A549 (cell line): ENCODE measurements around the gene RNF220. TPM values are rescaled to one million over a fixed set of nuclear protein-coding genes. Genes with fewer than 3 reads are reported as not detected.

ENCODE experiments used
- ATAC-seq, 2 experiments: fragments of 200-7000 bp in 1 of 2; fragments of >200 bp in 1 of 2; cut with Nextera tagmentation in 1 of 2; cut with Tn5 transposase in 1 of 2; 3 replicates each; pipeline versions ENCODE4 v1.8.0 to v1.9.1; 2018 to 2020; ENCODE audit warnings: mild to moderate bottlenecking in 1 of 2, moderate library complexity in 1 of 2
- CTCF ChIA-PET: fragments of 300-600 bp; sonication (Branson Sonifier 250); formaldehyde crosslinking; extraction: SDS; loops from one replicate; lab custom pipeline; 2021; ENCODE audit warnings: antibody characterized with exemption, inconsistent platforms; lab: Yijun Ruan, JAX
- POLR2A ChIA-PET: fragments of 350-600 bp; formaldehyde crosslinking; extraction: SDS; loops from one replicate; lab custom pipeline; 2021; ENCODE audit warnings: antibody characterized with exemption, inconsistent platforms; lab: Yijun Ruan, JAX
- DNase-seq, 2 experiments: peaks; one replicate each; pipeline versions ENCODE4 v3.0.0 to v3.0.0-alpha.2; 2011 to 2016; ENCODE audit warnings: low read depth in 1 of 2, low spot score in 1 of 2
- FAIRE-seq: peaks from 2 replicates; lab custom pipeline; 2011; peaks lifted over from hg19 to GRCh38; lab: Jason Lieb, UNC
- H3K27ac ChIP-seq, 2 experiments: fragments of >200 bp; sonication (Bioruptor Twin); formaldehyde crosslinking; 3 replicates each; pipeline ENCODE4 v1.5.1; 2016 to 2017
- H3K4me1 ChIP-seq: fragments of >200 bp; sonication (Bioruptor Twin); formaldehyde crosslinking; 3 replicates; pipeline ENCODE4 v1.6.1; 2016
- H3K4me2 ChIP-seq: fragments of >200 bp; sonication (Bioruptor Twin); formaldehyde crosslinking; 3 replicates; pipeline ENCODE4 v1.6.1; 2016
- H3K4me3 ChIP-seq: fragments of >200 bp; sonication (Bioruptor Twin); formaldehyde crosslinking; 3 replicates; pipeline ENCODE4 v1.5.1; 2016
- H3K9me3 ChIP-seq: fragments of >200 bp; sonication (Bioruptor Twin); formaldehyde crosslinking; 3 replicates; pipeline ENCODE4 v1.6.1; 2016
- CEBPB ChIP-seq, 2 experiments: fragments of >200 bp in 1 of 2; sonication (Bioruptor Twin) in 1 of 2; formaldehyde crosslinking in 1 of 2; IDR thresholded peaks; 2 replicates each; pipeline ENCODE4 v1.6.1; 2012 to 2016
- CHD2 ChIP-seq: fragments of 150-350 bp; IDR thresholded peaks from 2 replicates; pipeline ENCODE4 v1.6.1; 2014; ENCODE audit warnings: low read length; ENCODE audit not compliant: partially characterized antibody
- CHD4 ChIP-seq: fragments of 200-600 bp; sonication (generic); IDR thresholded peaks from 2 replicates; pipeline ENCODE4 v1.6.1; 2016; ENCODE audit warnings: antibody characterized with exemption, mild to moderate bottlenecking, borderline replicate concordance
- EHF ChIP-seq: fragments of 250-450 bp; sonication (Bioruptor Pico); IDR thresholded peaks from 2 replicates; pipeline ENCODE4 v1.5.0; 2020; ENCODE audit warnings: mild to moderate bottlenecking
- FOSL2 ChIP-seq, 2 experiments: fragments of 450-650 bp in 1 of 2; fragments of >200 bp in 1 of 2; sonication (Bioruptor Twin) in 1 of 2; formaldehyde crosslinking; IDR thresholded peaks; 2 replicates each; pipeline versions ENCODE4 v1.5.0 to v1.6.1; 2016 to 2020; ENCODE audit warnings: mild to moderate bottlenecking in 1 of 2, moderate library complexity in 1 of 2
- FOXS1 ChIP-seq: fragments of 250-450 bp; sonication (Bioruptor Pico); IDR thresholded peaks from 2 replicates; pipeline ENCODE4 v1.5.0; 2020; ENCODE audit warnings: mild to moderate bottlenecking, moderate library complexity
- HDAC2 ChIP-seq: fragments of 200-600 bp; sonication (generic); IDR thresholded peaks from 2 replicates; pipeline ENCODE4 v1.6.1; 2016
- HOXB5 ChIP-seq: fragments of 250-450 bp; sonication (Bioruptor Pico); IDR thresholded peaks from 2 replicates; pipeline ENCODE4 v1.5.0; 2020; ENCODE audit warnings: mild to moderate bottlenecking, moderate library complexity
- JUN ChIP-seq, 2 experiments: fragments of >200 bp; sonication (Bioruptor Twin); formaldehyde crosslinking; IDR thresholded peaks; 2 replicates in 1 of 2; 3 replicates in 1 of 2; pipeline ENCODE4 v1.6.1; 2016 to 2017
- KDM1A ChIP-seq: fragments of 200-600 bp; sonication (generic); IDR thresholded peaks from 2 replicates; pipeline ENCODE4 v1.6.1; 2016; ENCODE audit warnings: low read depth, mild to moderate bottlenecking
- MYC ChIP-seq: IDR thresholded peaks from 2 replicates; pipeline ENCODE4 v1.6.1; 2012; ENCODE audit warnings: mild to moderate bottlenecking, inconsistent platforms, low read length, improper control_type of control experiment, borderline replicate concordance
- NPAS2 ChIP-seq: fragments of 250-450 bp; sonication (Bioruptor Pico); IDR thresholded peaks from 2 replicates; pipeline ENCODE4 v1.8.0; 2022; ENCODE audit warnings: mild to moderate bottlenecking, moderate library complexity, borderline replicate concordance
- NR3C1 ChIP-seq: fragments of >200 bp; sonication (Bioruptor Twin); formaldehyde crosslinking; IDR thresholded peaks from 3 replicates; pipeline ENCODE4 v1.6.1; 2017
- POLR2A ChIP-seq: IDR thresholded peaks from 2 replicates; pipeline ENCODE4 v1.6.1; 2012; ENCODE audit warnings: mild to moderate bottlenecking, low read length
- POLR2AphosphoS2 ChIP-seq: conservative IDR thresholded peaks from 2 replicates; pipeline ENCODE4 v1.6.1; 2012; ENCODE audit warnings: low read length, improper control_type of control experiment, inconsistent platforms
- RAD21 ChIP-seq, 2 experiments: fragments of >200 bp in 1 of 2; sonication (Bioruptor Twin) in 1 of 2; formaldehyde crosslinking in 1 of 2; IDR thresholded peaks in 1 of 2; conservative IDR thresholded peaks in 1 of 2; 2 replicates in 1 of 2; 3 replicates in 1 of 2; pipeline ENCODE4 v1.6.1; 2012 to 2018; ENCODE audit warnings: inconsistent platforms in 1 of 2
- RARB ChIP-seq: fragments of 250-450 bp; sonication (Bioruptor Pico); IDR thresholded peaks from 2 replicates; pipeline ENCODE4 v1.8.0; 2021; ENCODE audit warnings: mild to moderate bottlenecking, moderate library complexity
- RCOR1 ChIP-seq: fragments of 150-350 bp; IDR thresholded peaks from 2 replicates; pipeline ENCODE4 v1.6.1; 2014; ENCODE audit warnings: antibody characterized with exemption, low read length, low read depth
- RNF2 ChIP-seq: fragments of 200-600 bp; sonication (generic); IDR thresholded peaks from 2 replicates; pipeline ENCODE4 v1.6.1; 2016; ENCODE audit warnings: low read depth, mild to moderate bottlenecking, antibody characterized with exemption, moderate library complexity, borderline replicate concordance
- TFCP2L1 ChIP-seq: fragments of 250-450 bp; sonication (Bioruptor Pico); IDR thresholded peaks from 2 replicates; pipeline ENCODE4 v1.5.0; 2021; ENCODE audit warnings: mild to moderate bottlenecking
- ZC3H11A ChIP-seq: fragments of 450-650 bp; IDR thresholded peaks from 2 replicates; pipeline ENCODE4 v1.6.1; 2014; ENCODE audit warnings: antibody characterized with exemption, mild to moderate bottlenecking
- ZFP36 ChIP-seq: fragments of 450-650 bp; IDR thresholded peaks from 2 replicates; pipeline ENCODE4 v1.6.1; 2014; ENCODE audit warnings: borderline replicate concordance; ENCODE audit not compliant: partially characterized antibody
- WGBS: methylation state at CpG from one replicate; pipeline ENCODE4 v1.1.6; 2017; ENCODE audit errors: missing lambda C conversion rate; 5-methylcytosine and 5-hydroxymethylcytosine counted together
- polyA plus RNA-seq, 4 experiments: library from polyadenylated mRNA; depleted of rRNA in 3 of 4; stranded (reverse); fragments of >200 nt; fragmentation: RNase III in 1 of 4; extraction: RNeasy Plus Mini Kit Qiagen cat#74134 plus additional on column Dnase treatment in 1 of 4; gene quantifications; 2 replicates in 3 of 4; 3 replicates in 1 of 4; pipeline ENCODE4 v1.2.3, GENCODE V29; 2011 to 2017
- TF ChIP-seq, protein P1 (sequence below): IDR thresholded peaks from 2 replicates; pipeline ENCODE4 v1.6.1; 2012; ENCODE audit warnings: low read depth, borderline replicate concordance
- TF ChIP-seq, protein P2 (sequence below): IDR thresholded peaks from 2 replicates; pipeline ENCODE4 v1.6.1; 2012

The RNF220 gene
- polyA plus RNA-seq, 2 of the 4 experiments (the other 2 are of a cell fraction), result 53.4 to 54.5 TPM

- ChIA-PET POLR2A (interaction anchor here (0.6 kb wide), 1 partner anchor 480 kb away, joined by 3 read pairs; no protein-coding TSS in a partner anchor), CTCF (no interaction called here)
- no peak for FAIRE-seq
- H3K4me2 ChIP-seq, result no peak overlapping the region
- no peak for ATAC-seq
- H3K4me3 ChIP-seq, result no peak overlapping the region
- H3K4me1 ChIP-seq, result no peaks in the 10 kb centered on the region
- TF ChIP-seq NR3C1 (no peak), EHF (CRISPR knock-in tag) (no peak), MYC (no peak), CHD4 (no peak), JUN (IDR thresholded peaks at IDR 0.05) (no peak), FOSL2 (IDR thresholded peaks at IDR 0.05) (no peak), FOSL2 (CRISPR knock-in tag; IDR thresholded peaks at IDR 0.05) (no peak), NPAS2 (CRISPR knock-in tag) (no peak), RAD21 (conservative IDR thresholded peaks at IDR 0.05 in 1 of 2, IDR thresholded peaks at IDR 0.05 in 1 of 2) (no peak), HDAC2 (no peak)
- TF ChIP-seq, protein P1, sequence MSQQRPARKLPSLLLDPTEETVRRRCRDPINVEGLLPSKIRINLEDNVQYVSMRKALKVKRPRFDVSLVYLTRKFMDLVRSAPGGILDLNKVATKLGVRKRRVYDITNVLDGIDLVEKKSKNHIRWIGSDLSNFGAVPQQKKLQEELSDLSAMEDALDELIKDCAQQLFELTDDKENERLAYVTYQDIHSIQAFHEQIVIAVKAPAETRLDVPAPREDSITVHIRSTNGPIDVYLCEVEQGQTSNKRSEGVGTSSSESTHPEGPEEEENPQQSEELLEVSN, result no peak
- no peaks in the 10 kb centered on the region for H3K9me3 ChIP-seq
- WGBS, result 90% methylated on average over 19 of the region's 20 CpGs
- H3K27ac ChIP-seq, result no peak overlapping the region
- DNase-seq, result no peak
Measured at GRCh38 chr1:44505210-44505993, 100.3 kb downstream of the RNF220 start.

- DNase-seq, result no peak
- Histone ChIP-seq H3K4me3 (no peak overlapping the region), H3K27ac (no peak overlapping the region), H3K4me2 (no peak overlapping the region), H3K9me3 (no peaks in the 10 kb centered on the region), H3K4me1 (no peaks in the 10 kb centered on the region)
- TF ChIP-seq RNF2 (no peak), FOXS1 (no peak), ZC3H11A (no peak), EHF (CRISPR knock-in tag) (no peak), CHD2 (no peak), POLR2A (no peak), RARB (CRISPR knock-in tag) (no peak), CEBPB (IDR thresholded peaks at IDR 0.05) (no peak), TFCP2L1 (CRISPR knock-in tag) (no peak), HOXB5 (CRISPR knock-in tag) (no peak), JUN (IDR thresholded peaks at IDR 0.05) (no peak), POLR2AphosphoS2 (no peak), RCOR1 (no peak), KDM1A (no peak), ZFP36 (no peak)
- TF ChIP-seq, protein P2, sequence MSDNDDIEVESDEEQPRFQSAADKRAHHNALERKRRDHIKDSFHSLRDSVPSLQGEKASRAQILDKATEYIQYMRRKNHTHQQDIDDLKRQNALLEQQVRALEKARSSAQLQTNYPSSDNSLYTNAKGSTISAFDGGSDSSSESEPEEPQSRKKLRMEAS, result no peak
- TF ChIP-seq, protein P1, result no peak
- no peak for FAIRE-seq
- POLR2A ChIA-PET, result no interaction called here
- ATAC-seq, result no peak
- CTCF ChIA-PET, result interaction anchor here (0.9 to 1.6 kb wide), 2 partner anchors 10 to 87 kb away, joined by 3 to 4 read pairs; no protein-coding TSS in a partner anchor
- 71% methylated on average over 25 of the region's 26 CpGs for WGBS
Measured at GRCh38 chr1:44507490-44508396, 102.7 kb downstream of the RNF220 start.
